ENCODE measurements around the gene EBF3.
"Not testable (repeated sequence)": the region's sequence is repeated elsewhere in the genome, so short reads cannot be mapped to it uniquely, and the experiment has no call there.

EBF3 gene

DNA sequence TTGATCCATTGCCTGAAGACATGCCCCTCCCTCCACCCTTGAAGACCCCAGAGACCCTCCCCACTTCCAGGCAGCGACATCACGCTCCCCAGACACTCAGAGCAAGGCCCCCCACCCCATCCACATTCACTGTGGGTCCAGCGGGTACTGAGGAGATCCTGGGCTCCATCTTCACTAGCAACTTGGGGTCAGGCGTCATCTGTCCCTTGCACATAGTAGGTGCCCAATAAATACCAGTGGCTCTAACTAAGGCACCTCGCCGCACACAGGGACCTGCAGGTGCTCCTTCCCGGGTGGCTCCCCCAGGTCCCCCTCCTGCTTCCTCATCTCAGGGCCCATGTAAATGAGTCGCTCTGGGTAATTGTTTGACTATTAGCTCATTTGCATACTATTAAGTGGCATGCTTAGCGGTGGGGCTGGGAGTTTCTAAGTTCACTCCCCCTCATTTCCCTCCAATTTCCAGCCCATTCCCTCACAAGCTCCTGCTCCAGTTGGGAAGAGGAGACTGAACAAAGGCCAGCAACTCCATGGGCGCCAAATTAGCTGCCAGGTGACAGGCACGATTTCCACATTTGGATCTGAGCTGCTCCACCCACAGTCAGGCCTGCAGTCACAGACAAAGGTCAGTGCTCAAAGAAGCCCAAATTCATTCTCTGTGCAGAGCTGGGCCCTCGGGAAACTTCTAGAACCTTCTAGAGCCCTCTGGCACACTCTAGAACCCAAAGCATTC, 29.7 kb downstream of the EBF3 start:
- H3K4me3 ChIP-seq (ENCODE audit: low read depth, low read length) = no peak overlapping the region
- DNase-seq (ENCODE audit: low read depth) = no peak

DNA sequence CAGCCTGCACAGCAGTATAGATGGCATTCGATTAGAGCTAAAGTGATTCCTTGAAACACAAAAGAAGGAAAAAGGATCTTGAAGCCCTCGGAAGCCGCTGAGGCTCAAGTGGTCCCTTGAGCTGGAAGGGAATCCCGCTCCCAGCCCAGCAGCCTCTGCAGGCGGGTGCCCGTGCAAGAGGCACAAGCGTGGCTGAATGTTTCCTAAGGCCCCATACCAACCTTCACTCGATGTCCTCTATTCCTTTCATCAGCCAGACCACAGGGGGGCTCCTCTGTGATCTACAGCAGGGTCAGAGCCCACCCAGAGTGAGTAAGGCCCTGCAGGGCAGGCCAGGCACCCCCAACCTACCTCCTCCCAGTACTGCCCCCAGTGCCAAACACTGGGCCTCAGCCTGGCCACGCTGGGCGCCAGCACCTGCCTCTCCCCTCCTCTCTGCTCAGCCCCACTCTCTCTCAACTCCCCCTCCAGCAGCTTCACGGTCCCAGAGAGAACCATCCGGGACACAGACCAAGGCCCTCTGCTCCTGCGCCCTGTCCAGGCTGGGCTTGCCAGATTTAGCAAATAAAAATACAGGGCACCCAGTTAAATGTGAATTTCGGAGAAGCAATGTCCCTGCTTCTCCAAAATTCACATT, 30.5 kb downstream of the EBF3 start:
- no peak for DNase-seq (ENCODE audit: low read depth)

DNA sequence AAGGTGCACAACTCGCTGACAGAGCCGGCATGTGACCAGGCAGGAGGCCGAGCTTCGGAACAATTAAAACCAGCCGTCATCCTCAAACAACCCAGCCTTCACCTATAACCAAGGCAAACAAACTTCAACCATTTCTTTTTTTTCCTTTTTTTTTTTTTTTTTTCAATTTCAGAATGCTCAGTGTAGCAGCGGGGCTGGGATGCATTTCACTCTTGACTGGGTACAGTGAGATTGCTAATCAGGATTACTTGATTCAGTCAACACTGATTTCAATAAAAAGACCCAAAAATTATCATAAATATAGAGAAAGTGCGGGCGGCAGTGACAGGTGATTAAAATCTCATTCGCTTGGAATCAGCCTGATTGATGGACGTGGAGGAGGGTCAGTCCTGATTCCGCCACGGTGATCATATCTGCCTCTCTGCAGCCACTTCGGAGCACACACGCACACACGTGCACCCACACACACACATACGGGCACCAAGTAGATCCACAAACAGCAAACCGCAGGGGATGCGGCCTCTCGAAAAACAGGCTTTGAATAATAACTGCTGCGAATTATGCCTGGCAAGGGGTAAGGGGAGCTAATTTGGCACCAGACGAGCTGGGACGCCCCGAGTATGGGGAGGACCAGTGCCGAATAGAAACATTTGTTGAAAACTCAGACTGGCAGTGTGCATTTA, 31.2 kb downstream of the EBF3 start:
- H3K4me3 ChIP-seq (ENCODE audit: low read depth, low read length) = no peak overlapping the region
- no peak for DNase-seq (ENCODE audit: low read depth)

More for the DNA sequence above, 30.5 kb downstream of the EBF3 start:
- H3K4me3 ChIP-seq (ENCODE audit: low read depth, low read length) = no peak overlapping the region

DNA sequence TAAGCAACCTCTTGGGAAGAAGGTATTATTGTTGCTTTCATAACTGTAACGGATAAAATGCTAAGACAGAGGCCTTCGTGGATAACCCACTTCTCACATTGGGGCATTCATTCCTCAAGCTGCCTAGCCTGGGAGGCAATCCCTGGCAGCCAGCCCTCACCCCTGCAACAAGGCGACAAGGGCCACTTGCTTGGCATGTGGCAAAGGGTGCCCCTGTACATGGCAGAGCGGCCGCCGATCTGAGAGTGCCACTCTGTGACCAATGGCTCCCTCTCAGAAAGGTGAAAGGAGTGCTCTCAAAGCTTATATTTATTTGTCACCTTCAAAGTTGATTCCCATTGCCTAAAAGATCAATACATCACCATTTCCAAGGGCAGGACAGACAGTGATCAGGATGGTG, 31.9 kb downstream of the EBF3 start:
- no peak for DNase-seq (ENCODE audit: low read depth)
- no peak overlapping the region for H3K4me3 ChIP-seq (ENCODE audit: low read depth, low read length)

DNA sequence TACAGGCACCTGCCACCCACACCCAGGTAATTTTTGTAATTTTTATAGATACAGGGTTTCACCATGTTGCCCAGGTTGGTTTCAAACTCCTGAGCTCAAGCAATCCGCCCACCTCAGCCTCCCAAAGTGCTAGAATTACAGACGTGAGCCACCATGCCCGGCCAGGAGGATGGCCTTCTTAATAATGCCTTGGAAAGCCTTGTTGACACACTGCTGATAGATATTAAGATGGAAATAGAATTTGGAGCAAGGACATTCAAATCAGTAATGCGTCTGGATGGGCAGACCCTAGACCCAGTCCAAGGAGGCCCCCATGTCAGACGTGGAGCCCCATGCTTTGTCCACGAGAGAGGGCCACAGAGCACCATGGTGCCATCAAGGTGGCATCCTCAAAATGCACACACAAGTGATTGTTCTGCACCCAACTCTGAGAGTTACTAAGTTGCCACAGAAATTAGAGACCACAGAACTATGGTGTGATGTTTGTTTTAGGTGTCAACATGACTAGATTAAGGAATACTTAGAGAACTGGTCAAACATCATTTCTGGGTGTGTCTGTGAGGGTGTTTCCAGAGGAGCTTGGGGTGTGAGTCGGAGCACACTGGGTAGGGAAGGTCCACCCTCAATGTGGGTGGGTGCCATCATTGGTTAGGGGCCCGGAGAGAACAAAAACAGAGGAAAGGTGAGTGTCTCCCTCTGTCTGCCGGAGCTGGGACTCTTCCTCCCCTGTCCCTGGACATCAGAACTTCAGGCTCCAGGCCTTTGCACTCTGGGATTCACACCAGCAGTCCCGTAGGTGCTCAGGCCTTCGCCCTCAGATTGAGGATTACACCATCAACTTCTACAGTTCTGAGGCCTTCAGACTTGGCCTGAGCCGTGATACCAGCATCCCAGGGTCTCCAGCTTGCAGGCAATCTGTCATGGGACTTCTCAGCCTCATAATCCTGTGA, 34.5 kb downstream of the EBF3 start:
- H3K4me3 ChIP-seq (ENCODE audit: low read depth, low read length) = no peak overlapping the region
- no peak for DNase-seq (ENCODE audit: low read depth)

DNA sequence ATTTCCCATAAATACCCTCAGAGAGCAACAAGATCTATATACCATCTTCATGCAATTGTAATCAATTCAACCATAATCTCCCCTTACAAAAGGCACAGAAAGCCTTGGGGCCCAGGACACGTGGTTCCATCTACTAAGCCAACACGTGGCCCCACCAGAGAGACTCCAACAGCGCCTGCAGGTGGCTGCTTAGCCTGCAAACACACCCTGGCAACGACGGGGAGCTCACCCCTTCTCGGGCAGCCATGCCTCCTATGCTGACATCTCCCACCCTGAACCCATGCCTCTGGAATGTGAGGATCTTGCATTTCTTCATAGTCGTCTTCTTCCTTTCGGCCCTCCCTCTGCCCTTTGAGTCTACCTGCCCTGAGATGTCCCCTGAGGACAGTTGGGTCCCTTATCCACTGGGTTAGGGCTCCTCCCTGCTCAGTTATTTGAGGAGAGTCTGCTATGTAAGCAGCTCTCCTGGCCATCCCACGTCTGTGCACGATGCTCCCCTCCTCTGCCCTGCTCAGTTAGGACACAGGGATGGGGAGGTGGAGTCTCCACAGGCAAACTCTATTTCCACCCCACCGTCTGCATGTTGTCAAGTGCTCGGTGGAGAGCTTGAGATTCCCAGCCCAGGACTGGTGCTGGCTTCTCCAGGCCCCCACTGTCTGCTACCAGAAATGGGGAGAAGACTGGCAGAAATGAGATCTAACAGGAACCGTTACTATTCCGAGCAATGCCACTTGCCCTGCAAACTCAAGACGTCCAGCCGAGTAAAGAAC, 36.5 kb downstream of the EBF3 start:
- DNase-seq (ENCODE audit: low read depth) = no peak
- H3K4me3 ChIP-seq (ENCODE audit: low read depth, low read length) = no peak overlapping the region

DNA sequence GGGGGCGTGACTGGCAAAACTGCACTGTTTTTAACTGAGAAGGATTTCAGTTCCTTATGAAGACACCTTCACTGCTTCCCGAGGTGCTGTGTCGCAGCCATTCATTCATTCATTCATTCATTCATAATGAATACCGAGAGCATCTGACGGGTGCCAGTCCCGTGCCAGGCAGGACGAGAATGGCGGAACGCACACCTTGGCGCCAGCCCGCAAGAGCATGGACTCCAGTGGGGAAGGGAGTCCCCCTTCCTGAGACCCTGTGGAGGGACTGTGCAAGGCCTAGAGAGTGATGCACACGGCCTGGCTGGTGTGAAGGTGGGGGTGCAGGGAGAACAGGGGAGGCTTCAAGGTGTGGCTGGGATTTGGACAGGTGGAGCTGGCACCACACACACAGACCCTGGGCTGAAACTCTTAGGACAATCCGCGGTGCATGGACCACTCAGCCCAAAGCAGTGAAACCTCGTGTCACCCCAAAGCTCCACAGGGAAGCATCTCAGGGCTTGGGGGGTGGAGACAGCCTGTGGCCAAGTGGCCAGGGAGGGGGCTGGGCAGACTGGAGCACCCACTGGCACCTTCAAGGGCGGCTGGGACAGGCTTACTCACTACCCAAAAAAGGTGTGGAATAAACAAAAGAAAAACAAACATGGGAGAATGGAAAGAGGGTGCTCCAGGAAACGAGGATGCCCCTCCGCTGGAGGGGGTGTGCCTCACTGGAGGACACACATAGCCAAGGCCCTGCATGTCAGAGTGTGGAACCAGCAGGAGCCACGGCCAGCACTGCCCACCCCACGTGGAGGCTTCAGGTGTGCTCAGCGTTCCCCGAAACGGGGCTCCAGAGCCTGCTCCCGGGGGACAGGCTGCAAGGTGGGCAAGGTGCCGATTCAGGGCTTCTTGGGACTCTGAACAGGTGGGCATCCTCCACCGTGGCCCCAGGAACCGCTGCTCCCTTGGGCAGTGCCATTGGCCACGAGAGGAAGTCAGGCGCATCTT, 37.7 kb downstream of the EBF3 start:
- H3K4me3 ChIP-seq (ENCODE audit: low read depth, low read length) = no peak overlapping the region
- DNase-seq (ENCODE audit: low read depth) = no peak

DNA sequence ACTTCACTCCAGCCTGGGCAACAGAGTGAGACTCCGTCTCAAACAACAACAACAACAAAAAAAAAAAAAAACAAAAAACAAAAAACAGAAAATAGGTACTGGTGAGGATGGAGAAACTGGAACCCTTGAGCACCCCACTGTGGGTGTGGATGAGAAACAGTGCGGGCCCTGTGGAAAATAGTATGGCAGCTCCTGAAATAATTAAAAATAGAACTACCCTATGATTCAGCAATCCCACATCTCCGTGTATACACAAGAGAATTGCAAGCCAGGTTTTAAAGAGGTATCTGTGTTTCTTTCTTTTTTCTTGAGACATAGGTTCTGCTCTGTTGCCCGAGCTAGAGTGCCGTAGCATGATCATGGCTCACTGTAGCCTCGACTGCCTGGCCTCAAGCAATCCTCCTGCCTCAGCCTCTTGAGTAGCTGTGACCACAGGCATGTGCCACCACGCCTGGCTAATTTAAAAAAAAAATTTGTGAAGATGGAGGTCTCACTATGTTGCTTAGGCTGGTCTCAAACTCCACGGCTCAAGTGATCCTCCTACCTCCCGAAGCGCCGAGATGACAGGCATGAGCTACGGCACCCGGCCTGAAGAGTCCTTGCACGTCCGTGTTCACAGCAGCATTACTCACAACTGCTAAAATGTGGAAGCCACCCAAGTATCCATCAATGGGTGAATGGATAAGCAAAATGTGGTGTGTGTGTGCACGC, 39.5 kb downstream of the EBF3 start:
- H3K4me3 ChIP-seq (ENCODE audit: low read depth, low read length) = no peak overlapping the region
- DNase-seq (ENCODE audit: low read depth) = no peak

DNA sequence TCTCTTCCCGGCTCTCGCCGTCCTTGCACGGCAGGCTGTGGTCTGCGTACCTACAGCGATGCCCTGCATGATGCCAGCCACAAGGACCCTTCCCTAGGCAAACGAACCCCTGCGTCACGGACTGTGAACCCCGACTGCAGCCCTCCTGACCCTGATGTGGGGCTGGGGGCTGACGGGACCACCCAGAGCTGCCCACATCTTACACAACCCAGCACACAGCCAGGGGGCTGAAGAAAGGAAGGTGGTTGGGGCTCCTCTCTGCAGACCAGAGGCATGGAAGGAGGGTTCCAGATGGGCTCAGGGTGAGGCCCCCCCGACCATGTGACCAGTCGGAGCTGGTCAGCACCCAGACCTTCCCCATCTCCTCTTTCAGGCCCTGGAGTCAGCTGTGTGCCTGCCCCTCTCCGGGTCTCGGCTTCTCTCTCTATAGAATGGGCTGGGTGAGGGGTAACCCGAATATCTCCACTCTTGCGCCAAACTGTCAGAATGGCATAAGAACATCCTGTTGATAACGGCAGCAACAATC, 41.4 kb downstream of the EBF3 start:
- no peak overlapping the region for H3K4me3 ChIP-seq (ENCODE audit: low read depth, low read length)
- DNase-seq (ENCODE audit: low read depth) = no peak

DNA sequence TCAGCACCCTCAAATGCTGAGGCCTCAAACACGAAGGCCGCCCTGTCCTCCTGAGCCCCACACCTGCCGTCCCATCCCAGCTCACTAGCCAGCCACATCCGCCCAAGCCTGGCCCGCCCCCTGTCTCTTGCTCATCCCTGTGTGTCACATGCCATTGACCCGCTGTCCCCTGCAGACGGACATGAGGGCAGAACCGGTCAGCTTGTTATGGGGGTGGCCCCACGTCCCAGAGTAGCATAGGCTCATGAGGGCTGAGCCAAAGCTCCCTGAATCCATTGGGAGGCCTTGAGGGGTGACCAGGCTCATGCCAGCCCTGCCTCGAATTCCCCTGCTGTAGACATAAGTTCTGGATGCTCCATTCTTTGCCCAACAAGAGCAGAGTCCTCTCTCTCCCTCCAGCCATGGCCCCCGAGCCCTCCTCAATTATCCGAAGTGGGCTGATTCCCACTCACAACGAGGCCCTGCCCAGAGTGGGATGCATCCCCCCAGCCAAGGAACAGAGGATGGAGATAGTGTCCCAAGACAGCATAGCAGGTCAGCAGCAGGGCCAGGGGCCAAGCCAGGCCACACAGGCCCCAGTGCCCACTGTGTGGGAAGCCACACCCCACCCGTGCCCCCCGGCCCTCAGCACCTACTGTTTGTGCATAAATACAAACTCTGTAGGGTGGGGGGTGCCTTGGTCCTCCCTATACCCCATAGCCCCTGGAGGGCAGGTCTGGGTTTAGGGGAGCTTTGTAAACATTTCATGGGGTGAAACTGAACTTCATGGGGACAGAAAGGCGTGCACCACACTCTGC, 42.1 kb downstream of the EBF3 start:
- H3K4me3 ChIP-seq (ENCODE audit: low read depth, low read length) = no peak overlapping the region
- no peak for DNase-seq (ENCODE audit: low read depth)

DNA sequence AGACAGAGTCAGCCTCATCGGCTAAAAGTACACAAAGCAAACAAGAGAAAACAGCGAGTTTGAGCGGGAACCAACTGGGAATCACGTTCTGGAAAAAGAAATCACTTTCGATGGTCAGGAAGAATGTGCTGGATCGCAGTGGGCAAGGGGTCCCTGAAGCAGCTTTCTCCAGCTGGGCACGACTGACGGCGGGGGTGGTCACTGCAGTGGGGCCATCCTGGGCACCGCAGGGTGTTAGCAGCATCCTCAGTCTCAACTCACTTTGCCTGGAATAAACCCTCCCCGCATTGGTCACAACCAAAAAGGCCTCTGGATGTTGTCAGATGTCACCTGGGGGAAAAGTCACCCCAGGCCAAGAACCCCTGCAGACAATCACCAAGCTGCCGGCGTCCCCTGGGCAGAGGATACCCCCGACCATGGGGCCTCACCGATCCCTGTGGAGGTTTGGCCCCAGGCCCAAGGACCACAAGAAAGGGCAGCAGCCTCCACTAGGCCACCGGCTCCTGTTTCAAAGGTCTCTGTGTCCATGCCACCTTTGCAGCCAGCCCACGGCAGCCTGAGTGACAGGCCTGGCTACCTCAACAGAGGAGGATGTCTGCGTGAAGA, 42.9 kb downstream of the EBF3 start:
- DNase-seq (ENCODE audit: low read depth) = no peak
- no peak overlapping the region for H3K4me3 ChIP-seq (ENCODE audit: low read depth, low read length)

DNA sequence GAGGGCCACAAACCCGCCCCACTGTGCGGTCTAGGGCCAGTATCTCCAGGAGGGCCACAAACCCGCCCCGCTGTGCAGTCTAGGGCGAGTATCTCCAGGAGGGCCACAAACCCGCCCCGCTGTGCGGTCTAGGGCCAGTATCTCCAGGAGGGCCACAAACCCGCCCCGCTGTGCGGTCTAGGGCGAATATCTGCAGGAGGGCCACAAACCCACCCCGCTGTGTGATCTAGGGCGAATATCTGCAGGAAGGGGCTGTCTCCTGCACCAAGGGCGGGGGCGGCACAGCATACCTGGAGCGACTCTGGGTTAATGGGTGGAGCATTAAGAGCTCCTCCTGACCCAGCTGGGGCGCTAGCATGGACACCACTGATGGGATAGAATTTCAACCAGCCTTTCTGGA, 43.9 kb downstream of the EBF3 start:
- not testable (repeated sequence) for DNase-seq (ENCODE audit: low read depth); H3K4me3 ChIP-seq (ENCODE audit: low read depth, low read length)

DNA sequence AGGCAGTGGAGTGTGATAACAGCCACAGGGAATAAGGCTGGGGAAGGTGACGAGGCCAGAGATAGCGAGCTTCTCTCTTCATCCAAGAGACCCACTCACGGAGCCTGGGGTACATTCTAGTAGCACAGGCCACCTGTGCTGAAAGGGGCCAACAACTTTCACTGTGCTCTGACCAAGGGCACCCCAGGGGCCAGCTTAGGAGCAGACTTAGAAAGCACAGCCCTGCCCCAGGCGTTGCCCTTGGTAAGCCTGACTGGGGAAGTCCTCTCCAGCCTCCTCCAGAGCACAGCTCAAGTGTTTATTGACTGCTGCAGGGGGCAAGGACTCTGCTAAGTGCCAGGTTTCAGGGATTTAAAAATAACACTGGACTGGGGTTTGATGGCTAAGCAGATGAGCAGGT, 44.7 kb downstream of the EBF3 start:
- H3K4me3 ChIP-seq (ENCODE audit: low read depth, low read length) = no peak overlapping the region
- DNase-seq (ENCODE audit: low read depth) = no peak

DNA sequence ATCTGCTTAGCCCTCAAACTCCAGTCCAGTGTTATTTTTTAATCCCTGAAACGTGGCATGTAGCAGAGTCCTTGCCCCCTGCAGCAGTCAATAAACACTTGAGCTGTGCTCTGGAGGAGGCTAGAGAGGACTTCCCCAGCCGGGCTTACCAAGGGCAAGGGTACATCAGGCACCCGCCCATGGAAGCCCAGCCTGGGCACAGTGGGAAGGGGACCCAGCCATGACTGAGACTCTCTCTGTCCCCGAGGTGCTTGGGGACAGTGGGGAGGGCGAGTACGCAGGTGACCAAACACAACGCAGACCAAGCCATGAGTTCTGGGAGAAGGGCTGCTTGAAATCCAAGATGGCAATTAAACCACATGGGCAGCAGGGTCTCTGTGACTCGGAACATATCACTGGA, 45.2 kb downstream of the EBF3 start:
- H3K4me3 ChIP-seq (ENCODE audit: low read depth, low read length) = no peak overlapping the region
- no peak for DNase-seq (ENCODE audit: low read depth)

DNA sequence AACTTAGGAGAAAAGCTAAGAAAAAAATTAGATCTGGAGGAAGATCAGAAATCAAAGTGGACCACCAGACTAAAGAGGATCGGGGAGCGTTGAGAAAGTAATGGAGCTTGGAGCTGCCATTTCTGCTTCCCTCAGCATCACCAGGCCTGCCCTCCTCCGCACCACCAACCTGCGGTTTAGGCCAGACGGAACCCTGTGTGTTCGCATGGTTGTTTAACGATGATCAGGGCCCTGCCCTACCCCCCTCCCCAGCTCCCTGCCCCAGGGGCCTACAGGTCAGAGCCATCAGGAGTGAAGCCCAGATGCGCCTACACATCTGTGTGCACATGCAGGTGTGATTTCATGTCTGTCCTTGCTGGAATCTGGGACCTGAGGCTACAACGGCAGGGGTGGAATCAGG, 45.7 kb downstream of the EBF3 start:
- no peak for DNase-seq (ENCODE audit: low read depth)

DNA sequence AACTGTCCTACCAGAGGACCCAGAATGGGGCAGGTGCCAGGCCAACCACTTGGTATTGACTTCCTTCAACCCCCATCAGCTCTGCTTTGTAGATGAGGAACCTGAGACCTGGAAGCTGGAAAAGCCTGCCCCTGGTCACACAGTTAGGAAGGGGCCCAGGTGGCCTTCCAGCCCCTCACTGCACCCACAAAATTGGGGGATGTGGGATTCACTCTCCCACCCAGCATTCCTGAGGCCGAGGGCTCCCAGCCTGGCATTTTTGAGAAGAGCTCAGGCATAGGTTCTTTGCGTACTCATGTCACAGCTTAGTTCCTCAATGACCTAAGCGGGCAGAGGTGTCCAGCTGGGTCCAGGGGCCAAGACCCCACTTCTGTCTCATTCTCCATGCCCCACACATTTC, 46.1 kb downstream of the EBF3 start:
- H3K4me3 ChIP-seq (ENCODE audit: low read depth, low read length) = no peak overlapping the region
- DNase-seq (ENCODE audit: low read depth) = no peak

More for the DNA sequence above, 45.7 kb downstream of the EBF3 start:
- H3K4me3 ChIP-seq (ENCODE audit: low read depth, low read length) = no peak overlapping the region
